ENCODE data around the gene CFAP97D1.
A peak's percentile ranks its signal among the peaks of the same experiment; 100 is the strongest.

Gene CFAP97D1

GRCh38 chr17:43753493-43754129 is 26.6 kb upstream of the CFAP97D1 start:
- Histone ChIP-seq H3K27ac (ENCODE audit: insufficient read depth, low read depth, low read length, poor library complexity, severe bottlenecking) (no peak overlapping the region), H3K4me3 (ENCODE audit: insufficient read depth, low read depth, low read length) (no peak overlapping the region), H3K36me3 (ENCODE audit: control insufficient read depth, insufficient read depth, low read length) (no peaks in the 10 kb centered on the region), H3K9me3 (ENCODE audit: control insufficient read depth, low read length) (no peaks in the 10 kb centered on the region), H3K4me1 (ENCODE audit: control insufficient read depth, insufficient read depth, low read length) (peaks cover 6% of the 10 kb centered on the region), H3K27me3 (ENCODE audit: control insufficient read depth, insufficient read depth, low read length, poor library complexity, severe bottlenecking) (peaks cover 43% of the 10 kb centered on the region)
- WGBS, 2 experiments, result 87 to 96% methylated on average over 5 of the region's 5 CpGs

DNA sequence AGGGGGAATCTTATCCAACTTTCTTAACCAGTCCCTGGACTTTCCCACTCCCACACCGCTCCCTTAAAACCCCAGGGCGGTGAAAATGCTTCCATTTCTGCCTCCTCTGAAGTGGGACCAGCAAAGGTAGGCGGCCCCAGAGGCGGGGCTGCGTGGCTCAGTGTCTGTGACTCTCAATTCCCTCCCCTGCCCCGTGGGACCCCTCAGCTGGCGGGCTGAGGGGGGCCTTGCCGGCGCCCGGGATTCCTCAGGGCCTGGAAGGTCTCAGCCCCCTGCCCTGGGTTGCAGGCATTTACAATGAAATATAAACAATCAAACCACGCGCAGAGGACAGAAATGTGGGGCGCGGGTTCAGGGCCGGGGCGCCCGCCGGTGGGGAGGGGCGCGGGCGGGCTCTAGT is 25.3 kb upstream of the CFAP97D1 start:
- Histone ChIP-seq H3K9me3 (ENCODE audit: control insufficient read depth, low read length) (no peaks in the 10 kb centered on the region), H3K27me3 (ENCODE audit: control insufficient read depth, insufficient read depth, low read length, poor library complexity, severe bottlenecking) (peaks cover 43% of the 10 kb centered on the region), H3K27ac (ENCODE audit: insufficient read depth, low read depth, low read length, poor library complexity, severe bottlenecking) (no peak overlapping the region), H3K4me1 (ENCODE audit: control insufficient read depth, insufficient read depth, low read length) (peaks cover 19% of the 10 kb centered on the region), H3K36me3 (ENCODE audit: control insufficient read depth, insufficient read depth, low read length) (no peaks in the 10 kb centered on the region), H3K4me3 (ENCODE audit: insufficient read depth, low read depth, low read length) (peak overlapping the region; percentile 11)
- 51 to 55% methylated on average over 21 of the region's 21 CpGs for WGBS, 2 experiments

GRCh38 chr17:43755389-43755875 is 24.8 kb upstream of the CFAP97D1 start:
- 50 to 55% methylated on average over 60 of the region's 60 CpGs for WGBS, 2 experiments
- Histone ChIP-seq H3K4me3 (ENCODE audit: insufficient read depth, low read depth, low read length) (peak overlapping the region; percentile 11), H3K36me3 (ENCODE audit: control insufficient read depth, insufficient read depth, low read length) (no peaks in the 10 kb centered on the region), H3K27me3 (ENCODE audit: control insufficient read depth, insufficient read depth, low read length, poor library complexity, severe bottlenecking) (peaks cover 43% of the 10 kb centered on the region), H3K27ac (ENCODE audit: insufficient read depth, low read depth, low read length, poor library complexity, severe bottlenecking) (no peak overlapping the region), H3K4me1 (ENCODE audit: control insufficient read depth, insufficient read depth, low read length) (peaks cover 23% of the 10 kb centered on the region), H3K9me3 (ENCODE audit: control insufficient read depth, low read length) (no peaks in the 10 kb centered on the region)

GRCh38 chr17:43756201-43756600 is 24.0 kb upstream of the CFAP97D1 start:
- no peak overlapping the region for H3K27ac ChIP-seq (ENCODE audit: insufficient read depth, low read depth, low read length, poor library complexity, severe bottlenecking)
- peaks cover 23% of the 10 kb centered on the region for H3K4me1 ChIP-seq (ENCODE audit: control insufficient read depth, insufficient read depth, low read length)
- H3K4me3 ChIP-seq (ENCODE audit: insufficient read depth, low read depth, low read length), result no peak overlapping the region
- WGBS, 2 experiments, result 67 to 71% methylated on average over 6 of the region's 6 CpGs
- H3K9me3 ChIP-seq (ENCODE audit: control insufficient read depth, low read length), result no peaks in the 10 kb centered on the region
- no peaks in the 10 kb centered on the region for H3K36me3 ChIP-seq (ENCODE audit: control insufficient read depth, insufficient read depth, low read length)
- H3K27me3 ChIP-seq (ENCODE audit: control insufficient read depth, insufficient read depth, low read length, poor library complexity, severe bottlenecking), result peaks cover 43% of the 10 kb centered on the region

- WGBS, 2 experiments, result 90 to 94% methylated on average over 8 of the region's 8 CpGs
- H3K36me3 ChIP-seq (ENCODE audit: control insufficient read depth, insufficient read depth, low read length), result no peaks in the 10 kb centered on the region
- peaks cover 23% of the 10 kb centered on the region for H3K4me1 ChIP-seq (ENCODE audit: control insufficient read depth, insufficient read depth, low read length)
- peaks cover 43% of the 10 kb centered on the region for H3K27me3 ChIP-seq (ENCODE audit: control insufficient read depth, insufficient read depth, low read length, poor library complexity, severe bottlenecking)
- no peaks in the 10 kb centered on the region for H3K9me3 ChIP-seq (ENCODE audit: control insufficient read depth, low read length)
- no peak overlapping the region for H3K4me3 ChIP-seq (ENCODE audit: insufficient read depth, low read depth, low read length)
- H3K27ac ChIP-seq (ENCODE audit: insufficient read depth, low read depth, low read length, poor library complexity, severe bottlenecking), result no peak overlapping the region
Measured at GRCh38 chr17:43757171-43757660, 23.0 kb upstream of the CFAP97D1 start.

DNA sequence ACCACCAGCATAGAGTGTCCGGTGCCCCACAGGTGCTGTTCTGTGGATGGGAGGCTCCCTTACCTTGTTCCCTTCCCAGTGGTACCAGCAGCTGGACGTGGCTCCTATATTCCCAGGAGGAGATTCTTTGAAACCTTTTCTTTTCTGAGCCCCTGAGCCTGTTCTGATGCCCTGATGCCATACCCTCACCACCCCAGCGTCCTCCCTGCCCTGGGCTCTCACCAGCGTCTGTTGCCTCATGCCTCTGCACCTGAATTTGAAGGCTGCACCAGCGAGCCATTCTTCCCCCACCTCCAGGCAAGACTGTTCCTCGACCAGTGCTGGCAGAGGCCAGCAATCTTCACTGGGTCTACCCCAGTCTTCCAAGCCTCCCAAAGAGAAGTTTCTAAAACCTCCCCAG is 22.1 kb upstream of the CFAP97D1 start:
- Histone ChIP-seq H3K4me1 (ENCODE audit: control insufficient read depth, insufficient read depth, low read length) (peaks cover 23% of the 10 kb centered on the region), H3K27ac (ENCODE audit: insufficient read depth, low read depth, low read length, poor library complexity, severe bottlenecking) (no peak overlapping the region), H3K36me3 (ENCODE audit: control insufficient read depth, insufficient read depth, low read length) (no peaks in the 10 kb centered on the region), H3K27me3 (ENCODE audit: control insufficient read depth, insufficient read depth, low read length, poor library complexity, severe bottlenecking) (peaks cover 39% of the 10 kb centered on the region), H3K4me3 (ENCODE audit: insufficient read depth, low read depth, low read length) (no peak overlapping the region), H3K9me3 (ENCODE audit: control insufficient read depth, low read length) (no peaks in the 10 kb centered on the region)
- 86 to 88% methylated on average over 6 of the region's 6 CpGs for WGBS, 2 experiments

- no peak within 1 kb of the TSS for H3K27ac ChIP-seq (ENCODE audit: insufficient read depth, low read depth, low read length, poor library complexity, severe bottlenecking)
- peaks cover 33% of the 10 kb centered on the region for H3K27me3 ChIP-seq (ENCODE audit: control insufficient read depth, insufficient read depth, low read length, poor library complexity, severe bottlenecking)
- WGBS, 2 experiments, result 86 to 87% methylated on average over 24 of the region's 24 CpGs
- no peaks in the 10 kb centered on the region for H3K9me3 ChIP-seq (ENCODE audit: control insufficient read depth, low read length)
- peaks cover 23% of the 10 kb centered on the region for H3K4me1 ChIP-seq (ENCODE audit: control insufficient read depth, insufficient read depth, low read length)
- H3K4me3 ChIP-seq (ENCODE audit: insufficient read depth, low read depth, low read length), result no peak within 1 kb of the TSS
- H3K36me3 ChIP-seq (ENCODE audit: control insufficient read depth, insufficient read depth, low read length), result no peaks in the 10 kb centered on the region
Measured at GRCh38 chr17:43758497-43759174, 21.6 kb upstream of the CFAP97D1 start, which contains the start of gene SOST. Gene SOST, minus strand, starts transcription at chr17:43758791. Its CDS starts 50 bp downstream, at chr17:43758741.

DNA sequence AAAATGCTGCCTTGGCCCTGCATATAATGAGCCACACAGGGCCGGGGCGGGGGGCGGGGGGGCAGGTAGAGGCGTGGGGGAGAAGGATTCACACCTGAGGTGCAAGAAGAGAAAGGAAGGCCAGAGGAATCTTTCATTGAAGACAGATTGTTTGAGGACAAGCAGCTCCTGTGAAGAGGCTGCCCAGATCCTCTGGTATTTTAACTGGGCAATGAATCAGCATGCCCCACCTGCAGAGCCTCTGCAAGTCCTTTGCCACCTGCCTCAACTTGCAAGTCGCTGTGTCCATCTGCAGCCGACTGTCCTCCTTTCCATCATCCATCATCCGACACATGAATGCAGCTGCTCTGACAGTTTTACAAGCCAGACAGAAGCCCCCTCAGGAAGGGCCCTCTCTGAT is 20.4 kb upstream of the CFAP97D1 start:
- 47 to 49% methylated on average over 7 of the region's 7 CpGs for WGBS, 2 experiments
- Histone ChIP-seq H3K9me3 (ENCODE audit: control insufficient read depth, low read length) (no peaks in the 10 kb centered on the region), H3K27ac (ENCODE audit: insufficient read depth, low read depth, low read length, poor library complexity, severe bottlenecking) (no peak overlapping the region)

GRCh38 chr17:43760254-43760852 is 19.9 kb upstream of the CFAP97D1 start:
- H3K4me3 ChIP-seq (ENCODE audit: insufficient read depth, low read depth, low read length), result no peak overlapping the region
- no peaks in the 10 kb centered on the region for H3K36me3 ChIP-seq (ENCODE audit: control insufficient read depth, insufficient read depth, low read length)
- peaks cover 23% of the 10 kb centered on the region for H3K4me1 ChIP-seq (ENCODE audit: control insufficient read depth, insufficient read depth, low read length)
- 1% methylated on average over 10 of the region's 10 CpGs for WGBS, 2 experiments
- H3K27ac ChIP-seq (ENCODE audit: insufficient read depth, low read depth, low read length, poor library complexity, severe bottlenecking), result no peak overlapping the region
- no peaks in the 10 kb centered on the region for H3K9me3 ChIP-seq (ENCODE audit: control insufficient read depth, low read length)
- H3K27me3 ChIP-seq (ENCODE audit: control insufficient read depth, insufficient read depth, low read length, poor library complexity, severe bottlenecking), result peaks cover 16% of the 10 kb centered on the region

More for the DNA sequence above, 20.4 kb upstream of the CFAP97D1 start:
- no peaks in the 10 kb centered on the region for H3K36me3 ChIP-seq (ENCODE audit: control insufficient read depth, insufficient read depth, low read length)
- H3K4me1 ChIP-seq (ENCODE audit: control insufficient read depth, insufficient read depth, low read length), result peaks cover 23% of the 10 kb centered on the region
- peaks cover 21% of the 10 kb centered on the region for H3K27me3 ChIP-seq (ENCODE audit: control insufficient read depth, insufficient read depth, low read length, poor library complexity, severe bottlenecking)
- no peak overlapping the region for H3K4me3 ChIP-seq (ENCODE audit: insufficient read depth, low read depth, low read length)

GRCh38 chr17:43766413-43767052 is 13.7 kb upstream of the CFAP97D1 start:
- H3K9me3 ChIP-seq (ENCODE audit: control insufficient read depth, low read length), result no peaks in the 10 kb centered on the region
- 57 to 61% methylated on average over 7 of the region's 7 CpGs for WGBS, 2 experiments
- H3K4me1 ChIP-seq (ENCODE audit: control insufficient read depth, insufficient read depth, low read length), result no peaks in the 10 kb centered on the region
- no peak overlapping the region for H3K27ac ChIP-seq (ENCODE audit: insufficient read depth, low read depth, low read length, poor library complexity, severe bottlenecking)
- H3K4me3 ChIP-seq (ENCODE audit: insufficient read depth, low read depth, low read length), result no peak overlapping the region
- H3K36me3 ChIP-seq (ENCODE audit: control insufficient read depth, insufficient read depth, low read length), result peaks cover 6% of the 10 kb centered on the region
- no peaks in the 10 kb centered on the region for H3K27me3 ChIP-seq (ENCODE audit: control insufficient read depth, insufficient read depth, low read length, poor library complexity, severe bottlenecking)

Measured in ectodermal cell (in vitro differentiated cells).